MM.1S (cell line): ENCODE measurements around the gene DGUOK.

ENCODE experiments used
- DNase-seq: peaks from one replicate; pipeline ENCODE4 v3.0.0-alpha.2; 2015
- H2AFZ ChIP-seq: fragments of 300-600 bp; sonication (generic); 2 replicates; pipeline ENCODE4 v1.6.0; 2016; ENCODE audit warnings: antibody characterized with exemption, low read length
- H3F3A ChIP-seq: fragments of 300-600 bp; sonication (generic); 2 replicates; pipeline ENCODE4 v1.6.1; 2016; ENCODE audit warnings: mild to moderate bottlenecking, antibody characterized with exemption, low read length, moderate library complexity, mixed read lengths; ENCODE audit not compliant: insufficient read depth
- H3K27ac ChIP-seq: fragments of 300-600 bp; sonication (generic); 2 replicates; pipeline ENCODE4 v1.5.1; 2016; ENCODE audit warnings: mild to moderate bottlenecking, low read length
- H3K27me3 ChIP-seq: fragments of 300-600 bp; sonication (generic); replicated peaks from 2 replicates; pipeline ENCODE4 v1.6.0; 2016; ENCODE audit warnings: low read length; ENCODE audit not compliant: insufficient read depth
- H3K36me3 ChIP-seq: fragments of 300-600 bp; sonication (generic); replicated peaks from 2 replicates; pipeline ENCODE4 v1.6.1; 2016; ENCODE audit warnings: mild to moderate bottlenecking, low read length, mixed read lengths; ENCODE audit not compliant: insufficient read depth
- H3K4me1 ChIP-seq: fragments of 300-600 bp; sonication (generic); 2 replicates; pipeline ENCODE4 v1.6.1; 2016; ENCODE audit warnings: low read length, mixed read lengths
- H3K4me2 ChIP-seq: fragments of 300-600 bp; sonication (generic); 2 replicates; pipeline ENCODE4 v1.6.0; 2016; ENCODE audit warnings: low read depth, low read length
- H3K4me3 ChIP-seq: fragments of 300-600 bp; sonication (generic); 2 replicates; pipeline ENCODE4 v1.5.1; 2016; ENCODE audit warnings: low read length, mixed read lengths
- H3K79me2 ChIP-seq: fragments of 300-600 bp; sonication (generic); 2 replicates; pipeline ENCODE4 v1.6.1; 2016; ENCODE audit warnings: mixed run types, low read length, mixed read lengths
- H3K9ac ChIP-seq: fragments of 300-600 bp; sonication (generic); 2 replicates; pipeline ENCODE4 v1.6.1; 2016; ENCODE audit warnings: low read length, mixed read lengths
- H3K9me2 ChIP-seq: fragments of 300-600 bp; sonication (generic); replicated peaks from 2 replicates; pipeline ENCODE4 v1.6.1; 2016; ENCODE audit warnings: mild to moderate bottlenecking, low read length, mixed read lengths; ENCODE audit not compliant: insufficient read depth
- H3K9me3 ChIP-seq: fragments of 300-600 bp; sonication (generic); replicated peaks from 2 replicates; pipeline ENCODE4 v1.6.1; 2016; ENCODE audit warnings: mild to moderate bottlenecking, low read length, mixed read lengths; ENCODE audit not compliant: insufficient read depth
- H4K20me1 ChIP-seq: fragments of 300-600 bp; sonication (generic); 2 replicates; pipeline ENCODE4 v1.6.1; 2016; ENCODE audit warnings: mild to moderate bottlenecking, low read length, moderate library complexity, mixed read lengths; ENCODE audit not compliant: insufficient read depth
- CTCF ChIP-seq: fragments of 300-600 bp; sonication (generic); IDR thresholded peaks from 2 replicates; pipeline ENCODE4 v1.5.1; 2016; ENCODE audit warnings: antibody characterized with exemption, low read length, mixed read lengths
- EZH2 ChIP-seq: fragments of 300-600 bp; sonication (generic); optimal IDR thresholded peaks from 2 replicates; pipeline ENCODE3; 2017; ENCODE audit warnings: low read depth, mild to moderate bottlenecking, antibody characterized with exemption, low read length, mixed read lengths
- EZH2phosphoT487 ChIP-seq: fragments of 300-600 bp; sonication (generic); IDR thresholded peaks from 2 replicates; pipeline ENCODE4 v1.6.1; 2018; ENCODE audit warnings: antibody characterized with exemption, low read length

DGUOK gene

GRCh38 chr2:73897240-73897583 lies 29.5 kb upstream of the DGUOK start:
- H3K79me2 ChIP-seq: no peaks in the 10 kb centered on the region
- no peak overlapping the region for H3K4me2 ChIP-seq
- no peak overlapping the region for H2AFZ ChIP-seq
- TF ChIP-seq EZH2phosphoT487: no peak
- no peak for TF ChIP-seq EZH2
- no peak for TF ChIP-seq CTCF
- no peaks in the 10 kb centered on the region for H3K9me3 ChIP-seq
- H3K4me3 ChIP-seq: no peak overlapping the region
- no peaks in the 10 kb centered on the region for H3K4me1 ChIP-seq
- no peaks in the 10 kb centered on the region for H3K9me2 ChIP-seq
- no peak overlapping the region for H3K9ac ChIP-seq
- no peaks in the 10 kb centered on the region for H3K36me3 ChIP-seq
- H3F3A ChIP-seq: no peaks in the 10 kb centered on the region
- H4K20me1 ChIP-seq: no peaks in the 10 kb centered on the region
- H3K27me3 ChIP-seq: no peaks in the 10 kb centered on the region
- DNase-seq: no peak
- no peak overlapping the region for H3K27ac ChIP-seq

DNA sequence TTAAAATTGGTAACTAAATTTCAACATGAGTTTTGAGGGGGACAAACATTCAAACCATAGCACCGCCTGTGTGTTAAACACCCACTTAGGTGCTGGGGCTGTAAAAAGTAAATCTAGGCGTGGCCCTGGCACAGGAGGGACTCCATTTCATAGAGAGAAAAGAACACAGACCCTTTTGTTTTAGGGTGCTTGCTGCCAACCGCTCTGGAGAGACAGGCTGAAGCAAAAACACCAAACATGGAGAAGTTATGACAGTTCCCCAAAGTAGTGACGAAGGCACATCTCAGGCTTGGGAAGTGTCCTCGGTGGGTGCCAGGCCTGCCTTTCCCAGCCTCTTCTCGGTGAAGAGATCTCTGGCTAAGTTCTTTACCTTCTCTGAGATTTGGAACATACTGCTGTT lies 28.7 kb upstream of the DGUOK start:
- no peak overlapping the region for H3K9ac ChIP-seq
- no peaks in the 10 kb centered on the region for H3K4me1 ChIP-seq
- DNase-seq: no peak
- H4K20me1 ChIP-seq: no peaks in the 10 kb centered on the region
- no peaks in the 10 kb centered on the region for H3K36me3 ChIP-seq
- no peaks in the 10 kb centered on the region for H3K79me2 ChIP-seq
- H3K9me2 ChIP-seq: no peaks in the 10 kb centered on the region
- no peak overlapping the region for H3K27ac ChIP-seq
- H3K4me3 ChIP-seq: no peak overlapping the region
- no peaks in the 10 kb centered on the region for H3K9me3 ChIP-seq
- TF ChIP-seq EZH2 (no peak), EZH2phosphoT487 (no peak), CTCF (no peak)
- no peak overlapping the region for H3K4me2 ChIP-seq
- no peak overlapping the region for H2AFZ ChIP-seq
- H3K27me3 ChIP-seq: no peaks in the 10 kb centered on the region
- no peaks in the 10 kb centered on the region for H3F3A ChIP-seq

DNA sequence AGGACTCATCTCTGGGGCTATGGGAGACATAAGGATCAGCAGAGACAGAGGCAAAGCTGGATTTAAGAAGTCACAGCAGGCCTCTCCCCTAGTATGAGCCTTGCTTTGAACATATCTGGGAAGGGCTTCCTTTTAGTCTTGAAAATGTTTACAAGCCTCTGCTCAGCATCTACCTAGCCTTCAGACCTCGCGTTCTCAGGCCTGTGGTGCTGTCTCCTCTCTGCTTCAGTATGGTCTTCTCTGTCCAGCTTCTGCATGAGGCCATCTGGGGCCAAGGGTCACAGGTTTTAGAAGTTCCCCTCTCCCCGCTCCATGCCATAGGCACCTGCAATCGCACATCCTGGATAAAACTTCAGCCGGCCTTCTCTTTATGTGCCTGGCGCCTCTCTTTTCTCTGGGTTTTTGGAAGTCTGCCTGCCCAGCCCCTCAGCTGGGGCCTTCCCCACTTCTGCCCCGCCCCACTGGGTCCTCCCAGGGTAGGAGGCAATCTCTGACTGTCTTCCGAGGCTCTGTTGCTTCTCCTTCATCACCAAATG lies 26.8 kb upstream of the DGUOK start:
- no peaks in the 10 kb centered on the region for H3K36me3 ChIP-seq
- H3K9me2 ChIP-seq: no peaks in the 10 kb centered on the region
- no peaks in the 10 kb centered on the region for H4K20me1 ChIP-seq
- no peak overlapping the region for H3K27ac ChIP-seq
- no peaks in the 10 kb centered on the region for H3K27me3 ChIP-seq
- H3K79me2 ChIP-seq: no peaks in the 10 kb centered on the region
- H3K4me3 ChIP-seq: no peak overlapping the region
- H3K4me1 ChIP-seq: no peaks in the 10 kb centered on the region
- DNase-seq: no peak
- no peak overlapping the region for H3K4me2 ChIP-seq
- no peak for TF ChIP-seq EZH2
- TF ChIP-seq CTCF: no peak
- no peak for TF ChIP-seq EZH2phosphoT487
- H3K9me3 ChIP-seq: no peaks in the 10 kb centered on the region
- H2AFZ ChIP-seq: no peak overlapping the region
- H3K9ac ChIP-seq: no peak overlapping the region
- no peaks in the 10 kb centered on the region for H3F3A ChIP-seq
